Keratinocyte (primary cell): ENCODE results near the gene ZNF583. TPM values are rescaled to one million over a fixed set of nuclear protein-coding genes. Genes with fewer than 3 reads are reported as not detected.

ENCODE experiments used
- DNase-seq: peaks from one replicate; pipeline ENCODE4 v3.0.0-alpha.2; 2011; ENCODE audit warnings: low read depth, missing footprints, low spot score
- FAIRE-seq: peaks from 2 replicates; lab custom pipeline; 2011; peaks lifted over from hg19 to GRCh38; lab: Jason Lieb, UNC
- H2AFZ ChIP-seq: 2 replicates; pipeline ENCODE4 v1.6.0; 2012; ENCODE audit warnings: low read length, control low read depth, inconsistent platforms; ENCODE audit not compliant: control insufficient read depth
- H3K27ac ChIP-seq: 2 replicates; pipeline ENCODE4 v1.5.1; 2011; ENCODE audit warnings: low read length; ENCODE audit not compliant: control insufficient read depth, insufficient read depth
- H3K27me3 ChIP-seq: 3 replicates; pipeline ENCODE4 v1.6.0; 2011; ENCODE audit warnings: low read length; ENCODE audit not compliant: control insufficient read depth, insufficient read depth; ENCODE audit errors: extremely low read depth
- H3K36me3 ChIP-seq, 2 experiments: 2 replicates in 1 of 2; 3 replicates in 1 of 2; pipeline ENCODE4 v1.5.1; 2011; ENCODE audit warnings: low read length in 2 of 2, mild to moderate bottlenecking in 1 of 2; ENCODE audit not compliant: control insufficient read depth in 2 of 2, insufficient read depth in 2 of 2; ENCODE audit errors: extremely low read depth in 1 of 2
- H3K4me1 ChIP-seq: 3 replicates; pipeline ENCODE4 v1.5.1; 2011; ENCODE audit warnings: low read length; ENCODE audit not compliant: control insufficient read depth, insufficient read depth; ENCODE audit errors: extremely low read depth
- H3K4me2 ChIP-seq: 3 replicates; pipeline ENCODE4 v1.6.0; 2011; ENCODE audit warnings: low read depth, low read length; ENCODE audit not compliant: control insufficient read depth, insufficient read depth; ENCODE audit errors: extremely low read depth
- H3K4me3 ChIP-seq, 3 experiments: fragments of 200-600 bp in 1 of 3; sonication (generic) in 1 of 3; 2 replicates in 2 of 3; 3 replicates in 1 of 3; pipeline ENCODE4 v1.5.1; 2011 to 2016; ENCODE audit warnings: low read length in 3 of 3, mild to moderate bottlenecking in 3 of 3, control low read depth in 2 of 3, inconsistent platforms in 1 of 3, low read depth in 1 of 3, mixed read lengths in 1 of 3, mixed run types in 1 of 3, moderate library complexity in 1 of 3; ENCODE audit not compliant: control insufficient read depth in 2 of 3, insufficient read depth in 2 of 3; ENCODE audit errors: extremely low read depth in 1 of 3
- H3K79me2 ChIP-seq: 2 replicates; pipeline ENCODE4 v1.6.0; 2012; ENCODE audit warnings: low read length; ENCODE audit not compliant: control insufficient read depth, insufficient read depth
- H3K9ac ChIP-seq: 3 replicates; pipeline ENCODE4 v1.6.0; 2011; ENCODE audit warnings: low read length; ENCODE audit not compliant: control insufficient read depth, insufficient read depth; ENCODE audit errors: extremely low read depth
- H3K9me1 ChIP-seq: 3 replicates; pipeline ENCODE4 v1.6.0; 2011; ENCODE audit warnings: low read length; ENCODE audit not compliant: control insufficient read depth, insufficient read depth; ENCODE audit errors: extremely low read depth
- H3K9me3 ChIP-seq: 2 replicates; pipeline ENCODE4 v1.5.1; 2012; ENCODE audit warnings: low read depth, low read length; ENCODE audit not compliant: control insufficient read depth
- H4K20me1 ChIP-seq: 3 replicates; pipeline ENCODE4 v1.6.0; 2011; ENCODE audit warnings: low read length; ENCODE audit not compliant: control insufficient read depth, insufficient read depth; ENCODE audit errors: extremely low read depth
- EZH2 ChIP-seq: IDR thresholded peaks from one replicate; pipeline ENCODE4 v1.6.1; 2012; ENCODE audit warnings: inconsistent platforms, mild to moderate bottlenecking, low read length, moderate library complexity
- dilution Hi-C: fragments of 300-500 bp; cut with MboI; formaldehyde crosslinking; loops from one replicate; pipeline ENCODE4 v1.7.0; 2020; ENCODE audit warnings: low sequenced_read_pairs; ENCODE audit not compliant: extremely low pct_ligation_motif_present
- polyA plus RNA-seq, 5 experiments: library from polyadenylated mRNA; depleted of rRNA in 3 of 5; stranded (reverse) in 3 of 5; stranded (forward) in 1 of 5; unstranded in 1 of 5; fragments of >200 nt; gene quantifications; 1 replicate in 1 of 5; 2 replicates in 3 of 5; 3 replicates in 1 of 5; pipeline versions ENCODE4 v1.2.1 to v1.2.3, GENCODE V29; 2011 to 2012; ENCODE audit warnings: missing spikeins in 2 of 5, low read depth in 1 of 5, low replicate concordance in 1 of 5
- TF ChIP-seq, protein P1 (sequence below), 3 experiments: IDR thresholded peaks in 1 of 3; conservative IDR thresholded peaks in 1 of 3; optimal IDR thresholded peaks in 1 of 3; 2 replicates in 2 of 3; 3 replicates in 1 of 3; pipeline versions ENCODE3 to v1.5.1; 2011; ENCODE audit warnings: low read length in 3 of 3, mild to moderate bottlenecking in 3 of 3, moderate library complexity in 2 of 3, control low read depth in 1 of 3, inconsistent platforms in 1 of 3; ENCODE audit not compliant: insufficient read depth in 2 of 3; ENCODE audit errors: extremely low read depth in 1 of 3

ZNF583 gene
- polyA plus RNA-seq, 1 donor (not counting 4 experiments of a cell fraction or from before 2014, with no cell fraction given): 3.3 TPM

DNA sequence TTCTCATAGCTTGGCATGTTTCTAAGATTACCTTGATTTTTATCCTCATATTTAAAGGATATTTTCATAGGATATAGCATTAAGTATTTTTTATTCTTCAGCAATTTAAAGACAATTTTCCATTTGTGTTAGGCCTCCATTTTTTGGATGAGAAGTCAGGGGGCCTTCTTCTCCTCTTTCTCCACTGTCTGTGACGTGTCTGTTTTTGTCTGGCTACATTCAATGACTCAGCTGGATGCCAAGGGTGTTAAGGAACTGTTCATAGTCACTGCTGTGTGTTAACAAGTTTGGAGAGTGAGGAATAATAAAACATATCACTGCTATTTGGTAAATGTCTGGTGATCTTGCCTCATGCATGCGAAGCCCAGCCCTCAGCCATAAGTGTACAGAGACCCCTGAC, 47.2 kb upstream of the ZNF583 start:
- dilution Hi-C loops: no loop called here
- H3K36me3 ChIP-seq: no peaks in the 10 kb centered on the region
- no peaks in the 10 kb centered on the region for H3K9me1 ChIP-seq
- peaks cover 3% of the 10 kb centered on the region for H3K9me3 ChIP-seq
- H3K27ac ChIP-seq: no peak overlapping the region
- TF ChIP-seq, protein P1, sequence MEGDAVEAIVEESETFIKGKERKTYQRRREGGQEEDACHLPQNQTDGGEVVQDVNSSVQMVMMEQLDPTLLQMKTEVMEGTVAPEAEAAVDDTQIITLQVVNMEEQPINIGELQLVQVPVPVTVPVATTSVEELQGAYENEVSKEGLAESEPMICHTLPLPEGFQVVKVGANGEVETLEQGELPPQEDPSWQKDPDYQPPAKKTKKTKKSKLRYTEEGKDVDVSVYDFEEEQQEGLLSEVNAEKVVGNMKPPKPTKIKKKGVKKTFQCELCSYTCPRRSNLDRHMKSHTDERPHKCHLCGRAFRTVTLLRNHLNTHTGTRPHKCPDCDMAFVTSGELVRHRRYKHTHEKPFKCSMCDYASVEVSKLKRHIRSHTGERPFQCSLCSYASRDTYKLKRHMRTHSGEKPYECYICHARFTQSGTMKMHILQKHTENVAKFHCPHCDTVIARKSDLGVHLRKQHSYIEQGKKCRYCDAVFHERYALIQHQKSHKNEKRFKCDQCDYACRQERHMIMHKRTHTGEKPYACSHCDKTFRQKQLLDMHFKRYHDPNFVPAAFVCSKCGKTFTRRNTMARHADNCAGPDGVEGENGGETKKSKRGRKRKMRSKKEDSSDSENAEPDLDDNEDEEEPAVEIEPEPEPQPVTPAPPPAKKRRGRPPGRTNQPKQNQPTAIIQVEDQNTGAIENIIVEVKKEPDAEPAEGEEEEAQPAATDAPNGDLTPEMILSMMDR (optimal IDR thresholded peaks at IDR 0.05 in 1 of 3, IDR thresholded peaks at IDR 0.05 in 1 of 3, conservative IDR thresholded peaks at IDR 0.05 in 1 of 3; ENCODE audit: extremely low read depth in 1 of 3, insufficient read depth in 2 of 3, low read length in 3 of 3): no peak
- TF ChIP-seq EZH2: no peak
- no peak overlapping the region for H3K4me2 ChIP-seq
- DNase-seq (no peak), FAIRE-seq (no peak)
- H2AFZ ChIP-seq: no peak overlapping the region
- H3K79me2 ChIP-seq: no peaks in the 10 kb centered on the region
- no peak overlapping the region for H3K4me3 ChIP-seq
- no peaks in the 10 kb centered on the region for H4K20me1 ChIP-seq
- no peaks in the 10 kb centered on the region for H3K4me1 ChIP-seq
- H3K9ac ChIP-seq: no peak overlapping the region
- no peaks in the 10 kb centered on the region for H3K27me3 ChIP-seq

DNA sequence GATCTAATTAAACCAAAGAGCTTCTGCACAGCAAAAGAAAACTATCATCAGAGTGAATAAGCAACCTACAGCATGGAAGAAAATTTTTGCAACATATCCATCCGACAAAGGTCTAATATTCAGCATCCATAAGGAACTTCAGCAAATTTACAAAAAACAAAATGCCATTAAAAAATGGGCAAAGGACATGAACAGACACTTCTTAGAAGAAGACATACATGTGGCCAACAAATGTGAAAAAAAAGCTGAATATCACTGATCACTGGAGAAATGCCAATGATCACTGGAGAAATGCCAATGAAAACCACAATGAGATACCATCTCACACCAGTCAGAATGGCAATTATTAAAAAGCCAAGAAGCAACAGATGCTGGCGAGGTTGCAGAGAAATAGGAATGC, 43.3 kb upstream of the ZNF583 start:
- Histone ChIP-seq H4K20me1 (no peaks in the 10 kb centered on the region), H3K9ac (no peak overlapping the region), H3K4me1 (no peaks in the 10 kb centered on the region), H3K27me3 (no peaks in the 10 kb centered on the region), H3K27ac (no peak overlapping the region), H2AFZ (no peak overlapping the region), H3K4me2 (no peak overlapping the region), H3K9me1 (no peaks in the 10 kb centered on the region), H3K79me2 (no peaks in the 10 kb centered on the region), H3K4me3 (no peak overlapping the region), H3K36me3 (no peaks in the 10 kb centered on the region), H3K9me3 (peaks cover 3% of the 10 kb centered on the region)
- TF ChIP-seq, protein P1 (optimal IDR thresholded peaks at IDR 0.05 in 1 of 3, IDR thresholded peaks at IDR 0.05 in 1 of 3, conservative IDR thresholded peaks at IDR 0.05 in 1 of 3; ENCODE audit: extremely low read depth in 1 of 3, insufficient read depth in 2 of 3, low read length in 3 of 3): no peak
- TF ChIP-seq EZH2: no peak
- no peak for FAIRE-seq
- dilution Hi-C loops: no loop called here
- no peak for DNase-seq
